ENCODE results near the gene RHOB.
"Not testable (repeated sequence)": the region's sequence is repeated elsewhere in the genome, so short reads cannot be mapped to it uniquely, and the experiment has no call there.

Gene RHOB

GRCh38 chr2:20454036-20454981, 7.4 kb downstream of the RHOB start:
- no peak for DNase-seq

DNA sequence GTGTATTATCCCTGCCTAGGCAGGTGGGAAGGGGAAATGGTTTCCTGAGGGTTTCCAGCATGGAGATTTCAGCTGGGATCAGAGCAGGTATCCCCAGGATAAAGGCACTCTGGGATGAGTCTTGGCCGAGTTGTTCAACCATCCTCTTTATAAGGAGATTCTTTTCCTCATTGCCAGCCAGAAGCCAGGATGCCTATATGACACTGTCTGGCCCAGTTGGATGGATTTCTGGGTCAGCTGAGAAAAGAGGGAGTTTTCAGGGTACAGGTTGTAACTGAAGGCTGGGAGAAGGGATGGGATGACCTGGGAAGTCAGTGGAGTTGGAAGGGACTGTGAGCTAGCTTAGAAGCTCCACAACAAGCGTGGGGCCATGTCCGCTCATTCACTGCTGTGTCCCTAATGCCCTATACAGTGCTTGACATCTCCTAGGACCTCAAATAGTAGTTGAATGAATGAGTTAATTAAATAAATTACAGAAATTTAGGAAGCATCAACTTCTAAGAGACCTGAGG, 8.3 kb downstream of the RHOB start:
- no peak for DNase-seq

GRCh38 chr2:20456116-20456571, 9.3 kb downstream of the RHOB start:
- no peak for DNase-seq

DNA sequence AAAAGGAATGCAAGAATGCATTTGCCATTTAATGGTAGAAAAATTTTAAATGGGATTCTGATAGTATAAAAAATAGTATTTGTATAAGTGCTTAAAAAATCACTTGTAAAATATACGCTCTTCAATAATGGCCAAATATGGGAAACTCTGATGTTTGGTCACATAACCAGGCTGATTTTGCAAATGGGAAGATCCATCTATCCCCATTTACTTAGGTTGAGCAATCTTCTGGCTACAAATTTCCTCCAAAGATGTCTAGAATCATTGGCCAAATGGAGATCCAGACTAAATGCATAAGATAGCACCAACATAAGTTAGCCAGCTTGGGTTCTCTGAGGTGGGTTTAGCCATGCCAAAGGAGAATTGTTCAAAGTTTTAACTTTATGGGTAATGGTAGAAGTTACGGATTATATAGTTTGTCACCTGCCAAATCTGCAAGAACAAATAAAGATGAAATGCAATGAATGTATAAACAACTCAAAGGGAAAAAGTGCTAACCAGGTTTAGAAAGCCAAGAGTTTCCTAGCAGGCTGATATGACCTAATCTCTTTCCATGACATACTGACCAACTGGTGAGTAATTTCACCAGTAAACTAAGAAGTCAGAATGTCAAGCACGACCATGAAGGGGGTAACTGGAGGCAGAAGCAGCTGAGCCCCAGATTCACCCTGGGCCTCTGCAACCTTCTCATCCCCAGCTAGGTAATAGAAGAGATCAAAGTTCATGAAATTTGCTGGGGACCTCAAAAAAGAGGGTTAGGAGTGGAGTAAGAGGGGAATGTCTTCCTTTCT, 10.0 kb downstream of the RHOB start:
- DNase-seq = no peak

GRCh38 chr2:20457661-20458630, 11.1 kb downstream of the RHOB start:
- no peak for DNase-seq

GRCh38 chr2:20458737-20459484, 12.0 kb downstream of the RHOB start:
- DNase-seq = not testable (repeated sequence)

GRCh38 chr2:20465716-20466394, 19.0 kb downstream of the RHOB start:
- no peak for DNase-seq

- no peak for DNase-seq
Observed at GRCh38 chr2:20467789-20468548, 21.1 kb downstream of the RHOB start.

DNA sequence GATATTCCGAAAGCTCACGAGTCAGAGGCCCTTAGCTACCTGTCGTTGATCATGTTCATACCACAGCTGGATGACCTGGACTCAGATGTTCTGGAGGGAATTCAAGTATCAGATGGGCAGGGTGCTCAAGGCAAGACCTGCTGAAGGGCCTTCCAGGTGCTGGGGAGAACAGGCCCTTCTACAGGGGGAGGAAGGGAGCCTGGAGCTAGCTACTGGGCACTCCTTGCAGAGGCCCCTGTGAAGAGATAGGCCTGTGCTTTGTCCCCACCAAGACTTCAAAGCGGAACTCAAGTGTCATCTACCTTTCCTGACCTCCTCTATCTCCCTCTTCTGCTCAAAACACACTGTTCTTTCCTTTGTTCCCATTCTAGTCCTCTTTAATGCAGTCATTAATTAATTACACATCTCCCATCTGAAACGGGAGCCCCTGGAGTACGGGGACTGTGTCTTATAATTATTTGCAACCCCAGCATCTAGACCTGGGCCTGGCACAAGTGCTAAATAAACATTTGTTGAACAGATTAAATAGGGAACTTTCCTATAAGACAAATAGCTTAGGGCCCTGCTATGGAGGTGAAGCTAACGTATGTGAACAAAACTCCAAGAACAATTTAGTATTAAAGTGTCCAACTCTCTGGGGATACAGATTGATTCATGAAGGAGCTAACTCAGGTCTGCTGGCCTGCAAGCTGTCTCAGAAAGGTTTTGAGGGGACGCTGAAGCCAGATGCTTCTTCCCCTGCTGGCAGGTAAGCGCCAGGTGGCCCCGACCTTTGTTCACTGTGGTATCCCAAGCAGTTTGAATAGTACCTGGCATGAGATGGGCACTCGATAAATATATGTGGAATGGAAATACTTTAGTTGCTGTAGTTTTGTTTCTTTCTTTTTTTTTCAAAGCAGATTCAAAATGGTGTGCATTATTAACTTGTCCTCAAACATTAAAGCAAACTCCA, 22.0 kb downstream of the RHOB start:
- no peak for DNase-seq

DNA sequence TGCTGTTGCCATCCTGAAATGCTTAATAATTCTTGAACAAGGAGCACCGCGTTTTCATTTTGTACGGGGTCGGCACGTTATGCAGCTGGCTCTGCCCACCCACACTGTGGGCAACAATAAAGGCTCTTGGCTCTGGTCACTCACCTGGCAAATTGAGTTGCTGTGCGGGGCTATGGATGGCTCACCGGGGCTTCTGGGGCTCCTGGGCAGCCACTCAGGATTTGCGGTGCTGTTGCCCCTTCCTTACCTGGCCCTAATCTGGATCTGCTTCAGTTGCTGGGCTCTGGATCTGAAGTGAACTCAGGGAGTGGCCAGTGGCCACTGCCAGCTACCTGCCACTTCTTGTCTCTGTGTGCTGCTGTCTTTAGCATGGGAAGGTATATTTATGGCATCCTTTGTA, 22.7 kb downstream of the RHOB start:
- DNase-seq = no peak

- DNase-seq = no peak
Observed at GRCh38 chr2:20470211-20470610, 23.3 kb downstream of the RHOB start.

DNA sequence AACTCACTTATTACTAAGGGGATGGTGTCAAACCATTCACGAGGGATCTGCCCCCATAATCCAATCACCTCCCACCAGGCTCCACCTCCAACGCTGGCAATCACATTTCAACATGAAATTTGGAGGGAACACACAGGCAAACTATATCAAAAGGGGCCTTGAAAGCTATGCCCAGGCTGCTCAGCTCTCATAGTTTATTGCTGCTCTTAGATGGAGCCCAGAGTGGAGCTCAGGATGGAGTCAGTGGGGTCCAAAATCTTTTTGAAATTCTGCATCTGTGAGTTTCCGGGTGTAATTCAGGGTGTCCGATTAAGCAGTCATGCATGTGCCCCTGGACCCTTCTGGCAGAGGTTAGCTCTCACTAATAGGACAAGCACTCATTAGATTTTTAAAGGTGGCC, 24.3 kb downstream of the RHOB start:
- DNase-seq = no peak

DNA sequence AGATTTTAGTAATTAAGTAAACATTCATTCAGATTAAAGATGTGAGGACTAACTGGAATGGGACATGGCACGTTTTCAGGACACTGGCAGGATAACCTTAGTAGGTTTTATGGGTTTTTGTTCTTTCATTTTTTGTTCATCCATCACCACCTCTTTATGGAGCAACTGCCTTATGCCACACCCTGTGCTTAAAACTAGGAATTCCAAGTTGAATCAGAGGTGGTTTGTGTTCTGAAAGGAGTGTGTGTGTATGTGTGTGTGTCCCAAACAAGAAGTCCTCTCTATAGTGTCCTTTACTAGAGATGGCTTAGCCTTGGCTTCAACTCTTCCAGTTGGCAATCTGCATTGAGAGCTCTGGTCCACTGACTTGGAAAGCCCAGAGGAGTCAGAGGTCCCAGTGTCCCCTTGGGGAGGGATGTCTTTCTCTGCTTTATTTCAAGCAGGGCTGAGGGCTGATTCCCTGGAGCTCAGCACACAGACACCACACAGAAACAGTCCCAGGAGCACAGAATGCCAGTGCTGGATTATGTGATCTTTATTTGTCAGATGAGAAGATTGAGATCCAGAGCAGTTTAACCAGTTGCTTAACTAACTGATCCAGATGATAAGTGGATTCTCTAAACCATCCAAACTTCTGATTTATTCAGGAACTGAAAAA, 25.2 kb downstream of the RHOB start:
- DNase-seq = no peak

DNA sequence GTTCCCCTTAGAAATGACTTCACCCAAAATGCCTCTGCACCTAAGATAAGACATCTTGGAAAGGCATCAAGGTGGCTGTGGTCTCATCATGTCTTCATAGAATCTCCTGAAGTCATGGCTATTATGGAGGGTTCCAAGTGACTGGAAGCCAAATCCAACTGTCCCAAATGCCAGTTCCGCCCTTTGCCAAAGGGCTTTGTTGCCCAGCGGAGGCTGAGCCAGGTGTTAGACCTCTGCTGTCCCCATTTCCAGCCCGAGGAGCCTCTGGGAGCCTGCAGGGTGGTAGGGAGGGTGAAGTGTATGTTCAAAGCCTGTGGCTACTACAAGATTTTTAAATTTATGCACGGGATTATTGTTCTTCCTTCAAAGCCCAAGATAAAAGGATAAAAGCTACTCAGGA, 25.7 kb downstream of the RHOB start:
- DNase-seq = no peak

- DNase-seq = no peak
Observed at GRCh38 chr2:20473128-20473527, 26.3 kb downstream of the RHOB start.

GRCh38 chr2:20474757-20475566, 28.1 kb downstream of the RHOB start:
- DNase-seq = no peak

- DNase-seq = no peak
Observed at GRCh38 chr2:20475567-20475952, 28.7 kb downstream of the RHOB start.

DNA sequence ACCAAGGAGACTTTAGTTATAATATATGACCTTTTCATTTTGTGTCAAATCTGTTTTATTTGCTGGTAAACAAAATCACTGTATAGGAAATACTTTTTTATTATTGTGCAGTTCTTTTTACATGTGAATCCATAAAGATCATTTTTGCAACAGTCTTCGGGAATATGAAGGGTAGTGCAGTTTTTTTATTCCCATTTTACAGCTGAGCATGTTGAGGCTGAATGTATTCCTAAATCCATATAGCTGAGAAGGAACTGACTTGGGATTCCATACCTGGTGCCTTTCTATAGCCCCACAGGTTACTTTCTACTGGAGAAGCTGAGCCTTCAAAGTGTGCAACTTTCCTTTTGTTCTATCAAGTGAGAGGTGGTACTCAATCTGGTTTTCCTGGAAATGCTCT, 29.6 kb downstream of the RHOB start:
- DNase-seq = no peak
